Spleen (tissue), 11 donors: ENCODE measurements around the gene TRIM41. TPM values are rescaled to one million over a fixed set of nuclear protein-coding genes. Genes with fewer than 3 reads are reported as not detected.
A peak's percentile ranks its signal among the peaks of the same experiment; 100 is the strongest.

Experiments
- DNase-seq: peaks from one replicate; pipeline ENCODE4 v3.0.0-alpha.2; 2020
- H3K27ac ChIP-seq, 8 donors: fragments of 200-600 bp; sonication (generic) in 7 of 8; 1 replicate in 4 of 8; 2 replicates in 4 of 8; pipeline versions ENCODE4 v1.5.0 to v1.8.0; 2016 to 2021; ENCODE audit warnings: inconsistent platforms in 4 of 8, mild to moderate bottlenecking in 4 of 8, moderate library complexity in 1 of 8
- H3K27me3 ChIP-seq, 7 donors: fragments of 200-600 bp; sonication (generic) in 6 of 7; replicated peaks in 1 of 7; 1 replicate in 4 of 7; 2 replicates in 3 of 7; pipeline versions ENCODE4 v1.5.0 to v1.8.0; 2016 to 2021; ENCODE audit warnings: inconsistent platforms in 3 of 7, mild to moderate bottlenecking in 1 of 7
- H3K36me3 ChIP-seq, 6 donors: fragments of 200-600 bp; sonication (generic) in 5 of 6; 1 replicate in 4 of 6; 2 replicates in 2 of 6; pipeline versions ENCODE4 v1.5.0 to v1.8.0; 2016 to 2021; ENCODE audit warnings: inconsistent platforms in 2 of 6
- H3K4me1 ChIP-seq, 6 donors: fragments of 200-600 bp; sonication (generic) in 5 of 6; 1 replicate in 3 of 6; 2 replicates in 3 of 6; pipeline versions ENCODE4 v1.5.0 to v1.8.0; 2016 to 2021; ENCODE audit warnings: inconsistent platforms in 3 of 6
- H3K4me3 ChIP-seq, 8 donors: fragments of 200-600 bp; sonication (generic) in 7 of 8; 1 replicate in 4 of 8; 2 replicates in 4 of 8; pipeline versions ENCODE4 v1.5.0 to v1.8.0; 2016 to 2021; ENCODE audit warnings: inconsistent platforms in 4 of 8, mild to moderate bottlenecking in 4 of 8, moderate library complexity in 2 of 8
- H3K9me3 ChIP-seq, 8 donors: fragments of 200-600 bp; sonication (generic) in 7 of 8; 1 replicate in 4 of 8; 2 replicates in 4 of 8; pipeline versions ENCODE4 v1.5.0 to v1.8.0; 2016 to 2021; ENCODE audit warnings: inconsistent platforms in 4 of 8
- POLR2A ChIP-seq, 3 donors: fragments of 450-650 bp; IDR thresholded peaks; one replicate each; pipeline ENCODE4 v1.5.1; 2017; ENCODE audit warnings: antibody characterized with exemption in 3 of 3, mild to moderate bottlenecking in 1 of 3
- POLR2AphosphoS5 ChIP-seq, 3 donors: sonication (generic); formaldehyde crosslinking; IDR thresholded peaks; one replicate each; pipeline ENCODE4 v1.5.1; 2017; ENCODE audit warnings: antibody characterized with exemption in 3 of 3
- WGBS, 5 donors: extraction: QIAGEN DNeasy Blood & Tissue Kit in 3 of 5; methylation state at CpG; one replicate each; pipeline versions ENCODE4 v1.1.5 to v1.1.7; 2013 to 2018; 5-methylcytosine and 5-hydroxymethylcytosine counted together
- intact Hi-C: fragments of 100-400 bp; cut with DNase I; formaldehyde crosslinking; loops from one replicate; pipeline ENCODE4 v1.15.0; 2023; ENCODE audit warnings: low total_unique reads
- polyA plus RNA-seq, 3 donors: library from polyadenylated mRNA; stranded (reverse); fragments of 200-250 nt; gene quantifications; one replicate each; pipeline ENCODE4 v1.2.1, GENCODE V29; 2013
- total RNA-seq, 7 donors: library from RNA; depleted of rRNA in 3 of 7; stranded (reverse); fragments of >200 nt in 3 of 7; fragmentation: NEBNext Ultra II Directional in 4 of 7; extraction: Animal tissue kit (Norgen Biotek cat#: 25700) in 4 of 7; gene quantifications; one replicate each; pipeline versions ENCODE4 v1.1.0 to v1.2.1, GENCODE V29; 2016 to 2021
- TF ChIP-seq, protein P1 (sequence below), 11 experiments: fragments of 200-600 bp in 7 of 11; fragments of 450-650 bp in 4 of 11; sonication (generic) in 4 of 11; IDR thresholded peaks in 8 of 11; conservative IDR thresholded peaks in 3 of 11; 1 replicate in 7 of 11; 2 replicates in 4 of 11; pipeline versions ENCODE4 v1.4.0 to v1.8.0; 2016 to 2021; ENCODE audit warnings: antibody characterized with exemption in 11 of 11, inconsistent platforms in 4 of 11, mild to moderate bottlenecking in 1 of 11
- donor health status: healthy with polysubstance abuse.
- donor health status: DM: no; HTN: no; CAD: no; lungs with moderate emphysema.
- donor health status: DM: no; HTN: no; CAD: no.
- donor health status: Bipolar disorder and iron deficiency.
- donor health status: healthy.
- donor health status: DM: no; HTN: no; CAD: no.
- donor health status: DM: yes; HTN: yes; CAD: no.

TRIM41 gene
- total and polyA plus RNA-seq, 10 donors: 12.5 to 34.1 (median 24.6) TPM

DNA sequence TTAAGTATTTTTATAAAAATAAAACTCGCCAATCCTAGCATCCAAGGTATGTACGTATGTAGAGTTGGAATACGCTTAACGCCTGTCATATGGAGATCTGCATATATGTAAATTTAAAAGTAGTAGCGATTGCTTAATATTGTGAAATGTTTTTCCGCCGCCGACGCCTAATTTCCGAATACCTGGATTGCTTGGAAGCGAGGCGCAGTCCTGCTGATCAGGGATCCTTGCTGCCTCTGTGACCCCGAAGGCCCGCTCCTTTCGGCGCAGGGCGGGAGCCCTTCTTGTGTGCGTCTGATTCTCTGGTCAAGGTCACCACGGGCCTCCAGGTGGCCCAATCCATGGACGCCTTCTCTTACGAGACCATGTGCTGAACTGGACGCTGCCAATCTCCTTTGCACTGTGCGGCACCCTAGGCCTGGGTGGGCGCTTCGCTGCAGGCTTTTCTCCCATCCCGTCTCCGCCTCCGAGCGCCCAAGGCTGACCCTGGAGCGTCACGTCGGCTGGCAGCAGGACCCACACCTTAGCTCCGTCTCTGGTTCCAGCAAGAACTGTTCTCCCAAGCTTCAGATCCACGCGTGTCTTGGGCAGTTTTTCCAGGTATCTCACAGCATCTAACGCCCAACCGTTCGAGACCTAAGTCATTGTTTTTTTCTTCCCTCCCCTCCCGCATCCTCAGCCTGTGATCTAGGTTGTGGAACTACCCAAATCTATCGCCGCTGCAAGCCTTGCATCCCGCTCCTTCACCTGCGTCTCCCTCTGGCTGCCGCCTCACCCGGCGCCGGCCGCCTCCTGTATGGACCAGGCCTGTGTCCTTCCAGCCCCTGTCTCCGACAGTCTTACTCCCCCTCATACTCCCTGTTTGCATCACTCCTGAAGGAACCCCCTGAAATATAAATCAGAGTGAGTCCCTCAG is 3.6 kb upstream of the TRIM41 start:
- TF ChIP-seq POLR2AphosphoS5 (IDR thresholded peaks at IDR 0.05): no peak
- TF ChIP-seq, protein P1, sequence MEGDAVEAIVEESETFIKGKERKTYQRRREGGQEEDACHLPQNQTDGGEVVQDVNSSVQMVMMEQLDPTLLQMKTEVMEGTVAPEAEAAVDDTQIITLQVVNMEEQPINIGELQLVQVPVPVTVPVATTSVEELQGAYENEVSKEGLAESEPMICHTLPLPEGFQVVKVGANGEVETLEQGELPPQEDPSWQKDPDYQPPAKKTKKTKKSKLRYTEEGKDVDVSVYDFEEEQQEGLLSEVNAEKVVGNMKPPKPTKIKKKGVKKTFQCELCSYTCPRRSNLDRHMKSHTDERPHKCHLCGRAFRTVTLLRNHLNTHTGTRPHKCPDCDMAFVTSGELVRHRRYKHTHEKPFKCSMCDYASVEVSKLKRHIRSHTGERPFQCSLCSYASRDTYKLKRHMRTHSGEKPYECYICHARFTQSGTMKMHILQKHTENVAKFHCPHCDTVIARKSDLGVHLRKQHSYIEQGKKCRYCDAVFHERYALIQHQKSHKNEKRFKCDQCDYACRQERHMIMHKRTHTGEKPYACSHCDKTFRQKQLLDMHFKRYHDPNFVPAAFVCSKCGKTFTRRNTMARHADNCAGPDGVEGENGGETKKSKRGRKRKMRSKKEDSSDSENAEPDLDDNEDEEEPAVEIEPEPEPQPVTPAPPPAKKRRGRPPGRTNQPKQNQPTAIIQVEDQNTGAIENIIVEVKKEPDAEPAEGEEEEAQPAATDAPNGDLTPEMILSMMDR (IDR thresholded peaks at IDR 0.05 in 8 of 11, conservative IDR thresholded peaks at IDR 0.05 in 3 of 11): no peak
- no peak for TF ChIP-seq POLR2A (IDR thresholded peaks at IDR 0.05)
- Histone ChIP-seq H3K27me3 (peaks cover 0 to 12% (median 0%) of the 10 kb centered on the region in 7 donors), H3K27ac (no peak overlapping the region), H3K4me3 (no peak overlapping the region), H3K36me3 (no peaks in the 10 kb centered on the region), H3K4me1 (peaks cover 8 to 73% (median 52%) of the 10 kb centered on the region in 6 donors), H3K9me3 (no peaks in the 10 kb centered on the region)
- intact Hi-C loops: no loop called here
- WGBS, 5 donors: 71 to 82% (median 81%) methylated on average over 49 of the region's 49 CpGs
- no peak for DNase-seq

- no peak for DNase-seq
- Histone ChIP-seq H3K4me1 (peaks cover 10 to 79% (median 58%) of the 10 kb centered on the region in 6 donors), H3K9me3 (no peaks in the 10 kb centered on the region), H3K36me3 (no peaks in the 10 kb centered on the region), H3K27me3 (peaks cover 0 to 12% (median 0%) of the 10 kb centered on the region in 7 donors), H3K4me3 (no peak overlapping the region), H3K27ac (no peak overlapping the region)
- intact Hi-C loops: no loop called here
- TF ChIP-seq POLR2AphosphoS5 (IDR thresholded peaks at IDR 0.05) (no peak), POLR2A (IDR thresholded peaks at IDR 0.05) (no peak)
- TF ChIP-seq, protein P1 (IDR thresholded peaks at IDR 0.05 in 8 of 11, conservative IDR thresholded peaks at IDR 0.05 in 3 of 11): no peak
- 95 to 98% (median 95%) methylated on average over 10 of the region's 10 CpGs for WGBS, 5 donors
Observed at GRCh38 chr5:181220178-181220515, 2.9 kb upstream of the TRIM41 start.

- Histone ChIP-seq H3K4me3 (peak overlapping the region in 7 of 8 donors; percentile 68 to 96 (median 71)), H3K27ac (peak overlapping the region; percentile 92 to 99 (median 97)), H3K9me3 (no peaks in the 10 kb centered on the region), H3K36me3 (no peaks in the 10 kb centered on the region), H3K27me3 (peaks cover 0 to 12% (median 0%) of the 10 kb centered on the region in 7 donors), H3K4me1 (peaks cover 10 to 85% (median 64%) of the 10 kb centered on the region in 6 donors)
- 52 to 66% (median 57%) methylated on average over 27 of the region's 27 CpGs for WGBS, 5 donors
- TF ChIP-seq, protein P1 (IDR thresholded peaks at IDR 0.05 in 8 of 11, conservative IDR thresholded peaks at IDR 0.05 in 3 of 11): no peak
- TF ChIP-seq POLR2AphosphoS5 (IDR thresholded peaks at IDR 0.05): no peak
- no peak for TF ChIP-seq POLR2A (IDR thresholded peaks at IDR 0.05)
- intact Hi-C loops: no loop called here
- peak; percentile 84 for DNase-seq
Observed at GRCh38 chr5:181221105-181221791, 1.8 kb upstream of the TRIM41 start.
